Fibroblast of mammary gland (primary cell): ENCODE results near the gene PKDREJ.
A peak's percentile ranks its signal among the peaks of the same experiment; 100 is the strongest.

Experiments used
- DNase-seq: peaks from one replicate; pipeline ENCODE4 v3.0.0-alpha.2; 2010; ENCODE audit warnings: low read depth
- H3K4me3 ChIP-seq: 2 replicates; pipeline ENCODE4 v1.5.1; 2011; ENCODE audit warnings: low read depth, mild to moderate bottlenecking, low read length, moderate library complexity; ENCODE audit not compliant: control insufficient read depth
- CTCF ChIP-seq: conservative IDR thresholded peaks from 2 replicates; pipeline ENCODE4 v1.5.1; 2011; ENCODE audit warnings: low read depth, low read length, inconsistent platforms; ENCODE audit not compliant: control insufficient read depth, insufficient read depth

PKDREJ gene

GRCh38 chr22:46237453-46238124 is 25.6 kb downstream of the PKDREJ start:
- H3K4me3 ChIP-seq = no peak overlapping the region
- DNase-seq = no peak
- no peak for TF ChIP-seq CTCF

GRCh38 chr22:46234969-46235368 is 28.2 kb downstream of the PKDREJ start:
- no peak overlapping the region for H3K4me3 ChIP-seq
- TF ChIP-seq CTCF = no peak
- DNase-seq = no peak

GRCh38 chr22:46233231-46233630 is 29.9 kb downstream of the PKDREJ start:
- peak; percentile 47 for DNase-seq
- TF ChIP-seq CTCF = no peak
- no peak overlapping the region for H3K4me3 ChIP-seq

- H3K4me3 ChIP-seq = no peak overlapping the region
- no peak for DNase-seq
- no peak for TF ChIP-seq CTCF
These were observed 32.8 kb downstream of the PKDREJ start for GRCh38 chr22:46230262-46230901.

GRCh38 chr22:46229701-46230100 is 33.4 kb downstream of the PKDREJ start:
- DNase-seq = peak; percentile 31
- H3K4me3 ChIP-seq = no peak overlapping the region
- no peak for TF ChIP-seq CTCF

GRCh38 chr22:46226577-46226976 is 36.6 kb downstream of the PKDREJ start:
- DNase-seq = no peak
- TF ChIP-seq CTCF = no peak

More at GRCh38 chr22:46226577-46226976, 36.6 kb downstream of the PKDREJ start:
- H3K4me3 ChIP-seq = no peak overlapping the region
